Left hindlimb (tissue), 1 donor: Measurements from ENCODE around the gene MAPK6.
A peak's percentile ranks its signal among the peaks of the same experiment; 100 is the strongest.
"Not testable (repeated sequence)": the region's sequence is repeated elsewhere in the genome, so short reads cannot be mapped to it uniquely, and the experiment has no call there.

Experiments
- DNase-seq: peaks from one replicate; pipeline ENCODE4 v3.0.0-alpha.2; 2018

The MAPK6 gene

GRCh38 chr15:52018693-52019393, at the start of gene MAPK6:
TSS of gene MAPK6 (plus strand) at chr15:52019219. CDS start at chr15:52046461, 27,242 bp downstream.
- peak; percentile 95 for DNase-seq

GRCh38 chr15:51969728-51970127, 49.3 kb upstream of the MAPK6 start:
- no peak for DNase-seq

GRCh38 chr15:51970132-51970817, 48.7 kb upstream of the MAPK6 start:
- DNase-seq: no peak

- no peak for DNase-seq
These were observed 48.0 kb upstream of the MAPK6 start for GRCh38 chr15:51971032-51971374.

GRCh38 chr15:51971375-51972133, 47.5 kb upstream of the MAPK6 start, which contains the start of gene LEO1:
TSS of gene LEO1 (minus strand) at chr15:51971778. CDS start at chr15:51971745, 33 bp downstream.
- peak; percentile 92 for DNase-seq

GRCh38 chr15:51973220-51973619, 45.8 kb upstream of the MAPK6 start:
- no peak for DNase-seq

GRCh38 chr15:51973775-51974174, 45.2 kb upstream of the MAPK6 start:
- no peak for DNase-seq

GRCh38 chr15:51982013-51982769, 36.8 kb upstream of the MAPK6 start:
- DNase-seq: no peak

GRCh38 chr15:51982770-51983103, 36.3 kb upstream of the MAPK6 start:
- DNase-seq: no peak

- no peak for DNase-seq
These were observed 27.9 kb upstream of the MAPK6 start for GRCh38 chr15:51991141-51991540.

- DNase-seq: no peak
These were observed 26.1 kb upstream of the MAPK6 start for GRCh38 chr15:51992953-51993352.

- DNase-seq: no peak
These were observed 16.7 kb upstream of the MAPK6 start for GRCh38 chr15:52002351-52002750.

GRCh38 chr15:52003089-52003488, 15.9 kb upstream of the MAPK6 start:
- not testable (repeated sequence) for DNase-seq

- no peak for DNase-seq
These were observed 15.3 kb upstream of the MAPK6 start for GRCh38 chr15:52003710-52004109.

- DNase-seq: no peak
These were observed 14.2 kb upstream of the MAPK6 start for GRCh38 chr15:52004806-52005205.

GRCh38 chr15:52005748-52006701, 13.0 kb upstream of the MAPK6 start:
- no peak for DNase-seq

GRCh38 chr15:52006702-52007340, 12.2 kb upstream of the MAPK6 start:
- no peak for DNase-seq

GRCh38 chr15:52008359-52008697, 10.7 kb upstream of the MAPK6 start:
- no peak for DNase-seq

GRCh38 chr15:52008698-52009434, 10.2 kb upstream of the MAPK6 start:
- DNase-seq: no peak
